Neural progenitor cell (in vitro differentiated cells): ENCODE results near the gene TSPAN33. TPM values are rescaled to one million over a fixed set of nuclear protein-coding genes. Genes with fewer than 3 reads are reported as not detected.

ENCODE experiments used
- DNase-seq: peaks from one replicate; pipeline ENCODE4 v3.0.0-alpha.2; 2016; ENCODE audit warnings: low spot score
- H2AFZ ChIP-seq: fragments of 200-600 bp; sonication (generic); replicated peaks from 2 replicates; pipeline ENCODE4 v1.6.1; 2016; ENCODE audit warnings: antibody characterized with exemption
- H3F3A ChIP-seq: fragments of 200-600 bp; sonication (generic); 2 replicates; pipeline ENCODE4 v1.6.1; 2016; ENCODE audit warnings: antibody characterized with exemption, low read depth
- H3K27ac ChIP-seq: fragments of 200-600 bp; sonication (generic); 2 replicates; pipeline ENCODE4 v1.5.1; 2016; ENCODE audit warnings: mild to moderate bottlenecking
- H3K27me3 ChIP-seq: fragments of 200-600 bp; sonication (generic); 2 replicates; pipeline ENCODE4 v1.6.1; 2016; ENCODE audit warnings: mild to moderate bottlenecking, moderate library complexity
- H3K36me3 ChIP-seq: fragments of 200-600 bp; sonication (generic); 2 replicates; pipeline ENCODE4 v1.5.1; 2016
- H3K4me1 ChIP-seq: fragments of 200-600 bp; sonication (generic); 2 replicates; pipeline ENCODE4 v1.6.1; 2016; ENCODE audit warnings: mixed run types
- H3K4me2 ChIP-seq: fragments of 200-600 bp; sonication (generic); 2 replicates; pipeline ENCODE4 v1.6.1; 2016
- H3K4me3 ChIP-seq: fragments of 200-600 bp; sonication (generic); 2 replicates; pipeline ENCODE4 v1.5.1; 2016
- H3K79me2 ChIP-seq: fragments of 200-600 bp; sonication (generic); 2 replicates; pipeline ENCODE4 v1.6.1; 2016; ENCODE audit warnings: low read depth
- H3K9ac ChIP-seq: fragments of 200-600 bp; sonication (generic); 2 replicates; pipeline ENCODE4 v1.6.1; 2016
- H3K9me3 ChIP-seq: fragments of 200-600 bp; sonication (generic); 2 replicates; pipeline ENCODE4 v1.5.1; 2016; ENCODE audit warnings: low read depth
- H4K20me1 ChIP-seq: fragments of 200-600 bp; sonication (generic); 2 replicates; pipeline ENCODE4 v1.6.1; 2016; ENCODE audit warnings: low read depth
- H3K27ac Mint-ChIP-seq: 3 replicates; pipeline ENCODE4 v1.8.0; 2021; ENCODE audit warnings: mixed read lengths
- H3K27me3 Mint-ChIP-seq: 2 replicates; pipeline ENCODE4 v1.8.0; 2022; ENCODE audit warnings: low read depth, mild to moderate bottlenecking, inconsistent platforms, moderate library complexity, mixed read lengths; ENCODE audit not compliant: insufficient read depth
- H3K36me3 Mint-ChIP-seq: 3 replicates; pipeline ENCODE4 v1.8.0; 2021; ENCODE audit warnings: mixed read lengths
- H3K4me1 Mint-ChIP-seq: 3 replicates; pipeline ENCODE4 v1.8.0; 2021; ENCODE audit warnings: mixed read lengths
- H3K4me3 Mint-ChIP-seq: 3 replicates; pipeline ENCODE4 v1.8.0; 2021; ENCODE audit warnings: mild to moderate bottlenecking, moderate library complexity, mixed read lengths
- H3K9me3 Mint-ChIP-seq: 3 replicates; pipeline ENCODE4 v1.8.0; 2020; ENCODE audit warnings: mixed read lengths
- EZH2 ChIP-seq: fragments of 200-600 bp; sonication (generic); IDR thresholded peaks from 2 replicates; pipeline ENCODE4 v1.6.1; 2017; ENCODE audit warnings: antibody characterized with exemption, mild to moderate bottlenecking, moderate library complexity
- EZH2phosphoT487 ChIP-seq: fragments of 200-600 bp; sonication (generic); IDR thresholded peaks from 2 replicates; pipeline ENCODE4 v1.6.1; 2017; ENCODE audit warnings: antibody characterized with exemption
- total RNA-seq: library from RNA; depleted of rRNA; stranded (reverse); fragments of >200 nt; gene quantifications from 2 replicates; pipeline ENCODE4 v1.2.3, GENCODE V29; 2015; ENCODE audit warnings: low replicate concordance
- TF ChIP-seq, protein P1 (sequence below): fragments of 200-600 bp; sonication (generic); IDR thresholded peaks from 2 replicates; pipeline ENCODE4 v1.5.1; 2017; ENCODE audit warnings: antibody characterized with exemption, mild to moderate bottlenecking

TSPAN33 gene
- total RNA-seq, 1 donor from 2014 or later, result 34.5 TPM

DNA sequence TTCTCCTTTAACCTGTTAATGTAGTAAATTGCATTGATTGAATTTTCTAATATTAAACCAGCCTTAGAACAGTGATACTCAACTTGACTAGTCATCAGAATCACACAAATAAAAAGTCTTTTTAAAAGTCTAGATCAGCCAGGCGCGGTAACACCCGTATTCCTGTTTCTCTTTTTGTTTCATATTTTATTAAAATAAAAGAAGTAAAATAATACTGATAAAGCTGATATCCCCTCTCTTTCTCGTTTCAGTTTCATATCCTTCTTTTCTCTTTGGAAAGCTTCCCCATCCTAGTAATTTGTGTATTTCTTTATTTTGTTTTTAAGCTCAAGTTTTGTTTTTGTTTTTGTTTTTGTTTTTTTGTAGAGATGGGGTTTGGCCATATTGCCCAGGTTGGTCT lies 53.3 kb downstream of the TSPAN33 start:
- Histone ChIP-seq H3F3A (no peaks in the 10 kb centered on the region), H4K20me1 (peaks cover 23% of the 10 kb centered on the region), H3K36me3 (peaks cover 10% of the 10 kb centered on the region), H2AFZ (no peak overlapping the region), H3K27me3 (no peaks in the 10 kb centered on the region), H3K4me3 (no peak overlapping the region), H3K4me2 (no peak overlapping the region), H3K79me2 (peaks cover 100% of the 10 kb centered on the region), H3K9me3 (peaks cover 6% of the 10 kb centered on the region), H3K4me1 (no peaks in the 10 kb centered on the region), H3K9ac (no peak overlapping the region), H3K27ac (no peak overlapping the region)
- H3K4me1 Mint-ChIP-seq, result no peaks in the 10 kb centered on the region
- H3K36me3 Mint-ChIP-seq, result peaks cover 39% of the 10 kb centered on the region
- no peak for DNase-seq
- H3K4me3 Mint-ChIP-seq, result no peak overlapping the region
- peaks cover 7% of the 10 kb centered on the region for H3K27me3 Mint-ChIP-seq
- peaks cover 8% of the 10 kb centered on the region for H3K9me3 Mint-ChIP-seq
- no peak overlapping the region for H3K27ac Mint-ChIP-seq
- TF ChIP-seq, protein P1, sequence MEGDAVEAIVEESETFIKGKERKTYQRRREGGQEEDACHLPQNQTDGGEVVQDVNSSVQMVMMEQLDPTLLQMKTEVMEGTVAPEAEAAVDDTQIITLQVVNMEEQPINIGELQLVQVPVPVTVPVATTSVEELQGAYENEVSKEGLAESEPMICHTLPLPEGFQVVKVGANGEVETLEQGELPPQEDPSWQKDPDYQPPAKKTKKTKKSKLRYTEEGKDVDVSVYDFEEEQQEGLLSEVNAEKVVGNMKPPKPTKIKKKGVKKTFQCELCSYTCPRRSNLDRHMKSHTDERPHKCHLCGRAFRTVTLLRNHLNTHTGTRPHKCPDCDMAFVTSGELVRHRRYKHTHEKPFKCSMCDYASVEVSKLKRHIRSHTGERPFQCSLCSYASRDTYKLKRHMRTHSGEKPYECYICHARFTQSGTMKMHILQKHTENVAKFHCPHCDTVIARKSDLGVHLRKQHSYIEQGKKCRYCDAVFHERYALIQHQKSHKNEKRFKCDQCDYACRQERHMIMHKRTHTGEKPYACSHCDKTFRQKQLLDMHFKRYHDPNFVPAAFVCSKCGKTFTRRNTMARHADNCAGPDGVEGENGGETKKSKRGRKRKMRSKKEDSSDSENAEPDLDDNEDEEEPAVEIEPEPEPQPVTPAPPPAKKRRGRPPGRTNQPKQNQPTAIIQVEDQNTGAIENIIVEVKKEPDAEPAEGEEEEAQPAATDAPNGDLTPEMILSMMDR, result no peak
- TF ChIP-seq EZH2 (no peak), EZH2phosphoT487 (no peak)

DNA sequence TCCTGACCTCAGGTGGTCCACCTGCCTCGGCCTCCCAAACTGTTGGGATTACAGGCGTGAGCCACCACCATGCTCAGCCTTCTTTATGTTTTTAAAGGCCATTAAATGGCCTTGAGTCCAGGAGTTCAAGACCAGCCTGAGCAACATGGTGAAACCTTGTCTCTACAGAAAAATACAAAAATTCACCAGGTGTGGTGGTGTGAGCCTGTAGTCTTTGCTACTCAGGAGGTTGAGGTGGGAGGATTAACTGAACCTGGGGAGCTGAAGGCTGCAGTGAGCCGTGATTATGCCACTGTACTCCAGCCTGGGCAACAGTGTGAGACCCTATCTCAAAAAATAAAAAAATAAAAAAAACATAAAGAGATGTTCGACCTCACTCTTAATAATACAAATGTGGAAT lies 54.9 kb downstream of the TSPAN33 start:
- Histone ChIP-seq H3K4me3 (no peak overlapping the region), H3K9me3 (peaks cover 6% of the 10 kb centered on the region), H3F3A (no peaks in the 10 kb centered on the region), H2AFZ (no peak overlapping the region), H3K4me1 (no peaks in the 10 kb centered on the region), H3K79me2 (peaks cover 94% of the 10 kb centered on the region), H3K9ac (no peak overlapping the region), H3K27me3 (no peaks in the 10 kb centered on the region), H3K4me2 (no peak overlapping the region), H3K36me3 (peaks cover 10% of the 10 kb centered on the region), H3K27ac (no peak overlapping the region), H4K20me1 (peaks cover 28% of the 10 kb centered on the region)
- TF ChIP-seq EZH2phosphoT487 (no peak), EZH2 (no peak)
- TF ChIP-seq, protein P1, result no peak
- H3K27ac Mint-ChIP-seq, result no peak overlapping the region
- H3K27me3 Mint-ChIP-seq, result peaks cover 9% of the 10 kb centered on the region
- no peak for DNase-seq
- no peak overlapping the region for H3K4me3 Mint-ChIP-seq
- peaks cover 2% of the 10 kb centered on the region for H3K4me1 Mint-ChIP-seq
- H3K36me3 Mint-ChIP-seq, result peaks cover 37% of the 10 kb centered on the region
- peaks cover 8% of the 10 kb centered on the region for H3K9me3 Mint-ChIP-seq

DNA sequence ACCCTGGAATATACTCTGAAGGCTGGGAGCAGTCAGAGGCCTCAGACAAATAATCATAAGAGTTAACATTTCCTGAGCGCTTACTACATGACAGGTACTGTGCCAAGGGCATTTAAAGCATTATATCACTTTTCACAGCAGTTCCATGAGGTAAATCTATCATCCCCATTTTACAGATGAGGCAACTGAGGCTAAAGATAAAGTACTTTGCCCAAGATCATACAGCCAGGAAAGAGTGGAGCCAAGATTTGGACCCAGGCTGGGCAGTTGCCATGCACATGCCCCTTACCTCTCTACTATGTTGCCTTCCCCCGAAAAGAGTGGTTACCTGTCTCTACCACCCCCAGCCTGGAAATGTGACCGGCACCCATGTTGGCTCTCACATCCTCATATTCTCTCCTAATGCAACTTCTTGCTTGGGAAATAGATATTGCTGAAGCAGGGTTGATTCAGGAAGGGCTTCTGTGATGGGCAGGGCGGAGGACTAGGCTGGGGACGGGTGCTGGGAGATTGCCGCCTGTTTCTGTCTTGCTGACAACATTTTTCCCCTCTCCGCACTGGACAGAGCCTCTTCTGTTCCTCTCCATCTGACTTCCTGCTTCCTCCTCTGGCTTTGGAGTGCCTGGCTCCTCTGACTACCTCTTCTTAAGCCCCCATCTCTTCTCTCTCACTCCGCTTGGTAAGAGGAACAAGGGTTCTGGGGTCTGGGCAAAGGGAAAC lies 57.7 kb downstream of the TSPAN33 start:
- Histone ChIP-seq H3K27me3 (no peaks in the 10 kb centered on the region), H3F3A (no peaks in the 10 kb centered on the region), H3K4me1 (no peaks in the 10 kb centered on the region), H3K4me2 (no peak overlapping the region), H3K79me2 (peaks cover 65% of the 10 kb centered on the region), H3K27ac (no peak overlapping the region), H2AFZ (no peak overlapping the region), H3K4me3 (no peak overlapping the region), H3K9ac (no peak overlapping the region), H3K9me3 (no peaks in the 10 kb centered on the region), H4K20me1 (peaks cover 36% of the 10 kb centered on the region), H3K36me3 (peaks cover 6% of the 10 kb centered on the region)
- Mint-ChIP-seq H3K9me3 (peaks cover 5% of the 10 kb centered on the region), H3K27me3 (peaks cover 6% of the 10 kb centered on the region), H3K4me3 (no peak overlapping the region), H3K27ac (no peak overlapping the region), H3K4me1 (peaks cover 2% of the 10 kb centered on the region), H3K36me3 (peaks cover 34% of the 10 kb centered on the region)
- no peak for DNase-seq
- no peak for TF ChIP-seq EZH2phosphoT487
- TF ChIP-seq EZH2, result no peak
- TF ChIP-seq, protein P1, result no peak
